Cardiac fibroblast (primary cell): ENCODE results near the gene SRPRA.

Experiments used
- DNase-seq, 2 donors: peaks; one replicate each; pipeline versions ENCODE4 v3.0.0 to v3.0.0-alpha.2; 2010; ENCODE audit warnings: low read depth in 2 of 2
- H3K4me3 ChIP-seq, 2 donors: replicated peaks in 1 of 2; 1 replicate in 1 of 2; 2 replicates in 1 of 2; pipeline ENCODE4 v1.5.1; 2011; ENCODE audit warnings: low read depth in 2 of 2, low read length in 2 of 2, mild to moderate bottlenecking in 2 of 2, moderate library complexity in 1 of 2
- CTCF ChIP-seq: IDR thresholded peaks from one replicate; pipeline ENCODE4 v1.5.1; 2011; ENCODE audit warnings: low read depth, mild to moderate bottlenecking, low read length, inconsistent platforms

Gene SRPRA

GRCh38 chr11:126277780-126278179 lies 9.1 kb upstream of the SRPRA start:
- no peak for TF ChIP-seq CTCF
- DNase-seq, result no peak
- no peak overlapping the region for H3K4me3 ChIP-seq

- no peak for TF ChIP-seq CTCF
- no peak for DNase-seq
- H3K4me3 ChIP-seq, result no peak overlapping the region
Measured at GRCh38 chr11:126277322-126277721, 8.6 kb upstream of the SRPRA start.

- no peak for DNase-seq
- H3K4me3 ChIP-seq, result peak overlapping the region; percentile 84 to 97
- no peak for TF ChIP-seq CTCF
Measured at GRCh38 chr11:126268361-126268707, 361 bp downstream of the SRPRA start.

- H3K4me3 ChIP-seq, result peak overlapping the region; percentile 84 to 97
- no peak for DNase-seq
- TF ChIP-seq CTCF, result no peak
Measured at GRCh38 chr11:126267650-126268049, 1.0 kb downstream of the SRPRA start.

- peak; percentile 27 to 36 for DNase-seq
Measured at GRCh38 chr11:126265811-126266210, 2.9 kb downstream of the SRPRA start.

GRCh38 chr11:126263489-126263888 lies 5.2 kb downstream of the SRPRA start:
- DNase-seq, result no peak
- no peak for TF ChIP-seq CTCF
- H3K4me3 ChIP-seq, result no peak overlapping the region

More at GRCh38 chr11:126265811-126266210, 2.9 kb downstream of the SRPRA start:
- H3K4me3 ChIP-seq, result no peak overlapping the region
- no peak for TF ChIP-seq CTCF

GRCh38 chr11:126262216-126262615 lies 6.5 kb downstream of the SRPRA start:
- no peak overlapping the region for H3K4me3 ChIP-seq
- TF ChIP-seq CTCF, result no peak
- no peak for DNase-seq
